ENCODE data around the gene ARID3C. TPM values are rescaled to one million over a fixed set of nuclear protein-coding genes. Genes with fewer than 3 reads are reported as not detected.
A peak's percentile ranks its signal among the peaks of the same experiment; 100 is the strongest.

The ARID3C gene
- total and polyA plus RNA-seq, 2 of the 8 experiments (the other 6 are each of a cell fraction or from before 2014, with no cell fraction given) = 0.08 TPM; not detected in 1

- Histone ChIP-seq H3K18ac (ENCODE audit: extremely low read depth, low read length) (peak overlapping the region; percentile 89; the same call in 1 of the 2 replicates), H4K20me1 (replicated peaks in 1 of 2; ENCODE audit: control insufficient read depth in 1 of 2, insufficient read depth in 2 of 2, low read length in 2 of 2) (peaks cover 0 to 11% of the 10 kb centered on the region in 2 experiments), H3K9me3 (ENCODE audit: insufficient read depth in 2 of 2, low read depth in 1 of 2, low read length in 1 of 2) (no peaks in the 10 kb centered on the region), H3K27me3 (replicated peaks in 1 of 4; ENCODE audit: control insufficient read depth in 3 of 4, extremely low read depth in 1 of 4, insufficient read depth in 3 of 4, low read length in 3 of 4) (peaks cover 0 to 6% (median 3%) of the 10 kb centered on the region in 4 experiments; a peak in 2 of 7 replicates), H4K91ac (replicated peaks; ENCODE audit: insufficient read length, low read length) (peak overlapping the region; percentile 42), H2BK15ac (ENCODE audit: low read length) (peak overlapping the region; percentile 14; the same call in 1 of the 2 replicates), H2BK12ac (ENCODE audit: low read depth, low read length) (peak overlapping the region; percentile 68; the same call in 1 of the 2 replicates), H2AFZ (ENCODE audit: low read length) (no peak overlapping the region; the same call in 1 of the 2 replicates), H3K23me2 (ENCODE audit: low read depth, low read length) (peaks cover 9% of the 10 kb centered on the region), H2BK5ac (ENCODE audit: low read depth, low read length) (peak overlapping the region; percentile 56; the same call in 1 of the 2 replicates), H3K4me3 (ENCODE audit: extremely low read depth in 1 of 4, insufficient read depth in 2 of 4, low read depth in 3 of 4, low read length in 4 of 4) (peak overlapping the region; percentile 19 to 78 (median 52); a peak in 7 of 8 replicates), H3K9ac (replicated peaks in 1 of 4; ENCODE audit: extremely low read depth in 1 of 4, low read depth in 3 of 4, low read length in 3 of 4) (peak overlapping the region in 1 of 4 experiments; percentile 42; a peak in 1 of 7 replicates), H3K14ac (ENCODE audit: insufficient read length) (no peak overlapping the region), H3K56ac (replicated peaks; ENCODE audit: insufficient read length, low read depth, low read length) (no peak overlapping the region), H3K4me2 (ENCODE audit: insufficient read depth in 1 of 2, low read depth in 2 of 2, low read length in 2 of 2) (peak overlapping the region; percentile 84 to 91), H3K4me1 (replicated peaks in 1 of 4; ENCODE audit: control insufficient read depth in 3 of 4, insufficient read depth in 4 of 4, low read length in 3 of 4) (peaks cover 2 to 11% (median 8%) of the 10 kb centered on the region in 4 experiments; a peak in 4 of 7 replicates), H3K27ac (ENCODE audit: low read depth, low read length) (no peak overlapping the region; the same call in 1 of the 2 replicates), H2BK120ac (replicated peaks; ENCODE audit: low read depth, low read length) (no peak overlapping the region), H4K8ac (ENCODE audit: extremely low read depth, insufficient read depth, low read length) (no peak overlapping the region; the same call in 1 of the 2 replicates), H3K79me2 (ENCODE audit: control insufficient read depth in 1 of 2, insufficient read depth in 2 of 2, low read length in 2 of 2) (peaks cover 0 to 11% of the 10 kb centered on the region in 2 experiments; a peak in 2 of 4 replicates), H4K5ac (ENCODE audit: insufficient read length, low read depth, low read length) (no peak overlapping the region), H3K36me3 (ENCODE audit: control insufficient read depth in 2 of 4, insufficient read depth in 4 of 4, low read length in 3 of 4) (peaks cover 0 to 6% (median 2%) of the 10 kb centered on the region in 4 experiments; a peak in 3 of 8 replicates), H2AK5ac (ENCODE audit: low read depth, low read length) (no peak overlapping the region), H3K79me1 (ENCODE audit: low read depth, low read length) (peaks cover 10% of the 10 kb centered on the region), H2BK20ac (ENCODE audit: low read length) (no peak overlapping the region), H3K4ac (replicated peaks; ENCODE audit: insufficient read length, low read depth, low read length) (no peak overlapping the region), H3K23ac (ENCODE audit: insufficient read length) (no peak overlapping the region)
- no peak for TF ChIP-seq ATF3 (IDR thresholded peaks at IDR 0.05; ENCODE audit: insufficient read depth, low read depth, low read length)
- TF ChIP-seq TAF1 (IDR thresholded peaks at IDR 0.05; ENCODE audit: low read depth, low read length) = 0 out of 2 replicates have a peak, but pooled peaks have one; percentile 56
- 0 out of 2 replicates have a peak, but pooled peaks have one; percentile 1 for TF ChIP-seq TCF12 (IDR thresholded peaks at IDR 0.05; ENCODE audit: low read depth, low read length)
- TF ChIP-seq CBX5 (IDR thresholded peaks at IDR 0.05; ENCODE audit: low read depth, low read length) = no peak
- 0 out of 2 replicates have a peak, but pooled peaks have one; percentile 14 for TF ChIP-seq TEAD4 (IDR thresholded peaks at IDR 0.05; ENCODE audit: low read depth, low read length)
- TF ChIP-seq NANOG (IDR thresholded peaks at IDR 0.05; ENCODE audit: insufficient read depth, low read depth, low read length, poor library complexity, severe bottlenecking) = no peak
- no peak for TF ChIP-seq ZNF274 (IDR thresholded peaks at IDR 0.05; ENCODE audit: borderline replicate concordance, extremely low read depth, low read length)
- 25% methylated on average over 7 of the region's 7 CpGs; no CpG with 5 or more reads in 1 of the 2 experiments for WGBS, 2 experiments (ENCODE audit: extremely low coverage in 1 of 2, insufficient coverage in 1 of 2, insufficient read length in 1 of 2, insufficient replicate concordance in 2 of 2, low coverage in 1 of 2, low lambda C conversion rate in 2 of 2, missing lambda C conversion rate in 1 of 2)
- CTCF ChIA-PET (ENCODE audit: partially characterized antibody) = interaction anchor here (0.9 to 18.5 kb wide), 15 partner anchors 8 to 201 kb away, joined by 3 to 401 read pairs (median 6); partner anchors contain the start of genes ARID3C, CCL21, CCL27 and DCTN3
- POLR2A ChIA-PET (ENCODE audit: partially characterized antibody) = interaction anchor here (0.6 to 11.3 kb wide), 10 partner anchors 8 to 59 kb away, joined by 3 to 127 read pairs (median 4); partner anchors contain the start of genes GALT, IL11RA and RPP25L
- DNase-seq (ENCODE audit: low read depth in 1 of 2, low spot score in 2 of 2) = peak in 1 of 2 experiments; percentile 33
- FAIRE-seq = no peak
Observed at GRCh38 chr9:34638138-34638445, 9.2 kb upstream of the ARID3C start.
